HepG2 (cell line): ENCODE data around the gene NME7. TPM values are rescaled to one million over a fixed set of nuclear protein-coding genes. Genes with fewer than 3 reads are reported as not detected.

Experiments
- ATAC-seq: fragments of 200-7000 bp; cut with Tn5 transposase; 3 replicates; pipeline ENCODE4 v1.9.1; 2020; ENCODE audit warnings: mild to moderate bottlenecking, moderate library complexity
- BruUV-seq: library from RNA; stranded (reverse); fragments of 400-500 nt; replicated peaks from 2 replicates; lab custom pipeline; 2021; lab: Mats Ljungman, UMichigan
- CTCF ChIA-PET: fragments of 300-600 bp; formaldehyde crosslinking; extraction: SDS; loops from one replicate; lab custom pipeline; 2021; ENCODE audit warnings: low total read pairs, inconsistent platforms, low intra/inter-chr PET ratio; lab: Yijun Ruan, JAX
- POLR2A ChIA-PET: fragments of 350-600 bp; sonication (Branson Sonifier 250); formaldehyde crosslinking; loops from one replicate; lab custom pipeline; 2020; ENCODE audit warnings: antibody characterized with exemption, inconsistent platforms; lab: Yijun Ruan, JAX
- DNase-seq: peaks from one replicate; pipeline ENCODE4 v3.0.0-alpha.2; 2015; ENCODE audit warnings: low spot score
- FAIRE-seq: peaks from 3 replicates; lab custom pipeline; 2011; peaks lifted over from hg19 to GRCh38; lab: Jason Lieb, UNC
- H2AFZ ChIP-seq: one replicate; pipeline ENCODE4 v1.6.1; 2011; ENCODE audit warnings: low read length, inconsistent platforms
- H3K27ac ChIP-seq: fragments of 300-600 bp; 3 replicates; pipeline ENCODE4 v1.8.0; 2011; ENCODE audit warnings: mixed run types, mild to moderate bottlenecking, mixed read lengths, low read length, inconsistent platforms; ENCODE audit not compliant: insufficient read depth; ENCODE audit errors: extremely low read length
- H3K27me3 ChIP-seq, 2 experiments: fragments of 200-600 bp in 1 of 2; 2 replicates in 1 of 2; 3 replicates in 1 of 2; pipeline versions ENCODE4 v1.6.0 to v1.8.0; 2011; ENCODE audit warnings: low read length in 2 of 2, mild to moderate bottlenecking in 2 of 2, moderate library complexity in 2 of 2, inconsistent platforms in 1 of 2; ENCODE audit not compliant: insufficient read depth in 2 of 2, control insufficient read depth in 1 of 2
- H3K36me3 ChIP-seq, 2 experiments: fragments of 200-600 bp in 1 of 2; replicated peaks in 1 of 2; 2 replicates in 1 of 2; 3 replicates in 1 of 2; pipeline versions ENCODE4 v1.5.1 to v1.8.0; 2011; ENCODE audit warnings: low read length in 2 of 2, inconsistent platforms in 1 of 2; ENCODE audit not compliant: insufficient read depth in 2 of 2, control insufficient read depth in 1 of 2
- H3K4me1 ChIP-seq: 2 replicates; pipeline ENCODE4 v1.5.1; 2012; ENCODE audit warnings: low read length, inconsistent platforms; ENCODE audit not compliant: insufficient read depth
- H3K4me2 ChIP-seq: 2 replicates; pipeline ENCODE4 v1.6.0; 2011; ENCODE audit warnings: low read depth, low read length, inconsistent platforms
- H3K4me3 ChIP-seq, 3 experiments: fragments of 200-600 bp in 1 of 3; sonication (generic), shearing (Covaris generic) in 1 of 3; replicated peaks in 1 of 3; 2 replicates each; pipeline ENCODE4 v1.5.1; 2011 to 2016; ENCODE audit warnings: low read length in 3 of 3, inconsistent platforms in 2 of 3, low read depth in 2 of 3, mild to moderate bottlenecking in 2 of 3, control low read depth in 1 of 3, mixed read lengths in 1 of 3; ENCODE audit not compliant: insufficient read depth in 1 of 3
- H3K79me2 ChIP-seq: one replicate; pipeline ENCODE4 v1.6.1; 2011; ENCODE audit warnings: low read length, inconsistent platforms; ENCODE audit not compliant: insufficient read depth
- H3K9ac ChIP-seq: 2 replicates; pipeline ENCODE4 v1.6.0; 2011; ENCODE audit warnings: mild to moderate bottlenecking, low read depth, low read length, inconsistent platforms; ENCODE audit not compliant: insufficient read depth
- H3K9me3 ChIP-seq: 2 replicates; pipeline ENCODE4 v1.5.1; 2012; ENCODE audit warnings: mild to moderate bottlenecking, low read length
- H4K20me1 ChIP-seq: 2 replicates; pipeline ENCODE4 v1.6.0; 2011; ENCODE audit warnings: inconsistent platforms, mild to moderate bottlenecking, low read length, moderate library complexity; ENCODE audit not compliant: insufficient read depth
- ARNT2 ChIP-seq: sonication (generic); formaldehyde crosslinking; IDR thresholded peaks from 2 replicates; pipeline ENCODE4 v1.8.0; 2022; ENCODE audit warnings: mild to moderate bottlenecking, low read depth, missing genetic modification reagents, moderate library complexity
- ATF7-NPFF ChIP-seq: sonication (generic); formaldehyde crosslinking; IDR thresholded peaks from 2 replicates; pipeline ENCODE4 v1.8.1; 2023; ENCODE audit warnings: mild to moderate bottlenecking, low read depth, missing genetic modification reagents, moderate library complexity
- DNMT3B ChIP-seq: conservative IDR thresholded peaks from 2 replicates; pipeline ENCODE4 v1.6.1; 2016; ENCODE audit warnings: missing biosample characterization, control low read depth
- FOXO1 ChIP-seq: sonication (generic); formaldehyde crosslinking; IDR thresholded peaks from 2 replicates; pipeline ENCODE4 v1.4.0; 2020; ENCODE audit warnings: missing genetic modification reagents
- JUN ChIP-seq: sonication (generic); formaldehyde crosslinking; IDR thresholded peaks from 2 replicates; pipeline ENCODE4 v1.4.0; 2020; ENCODE audit warnings: mild to moderate bottlenecking, missing genetic modification reagents
- NRL ChIP-seq: sonication (generic); formaldehyde crosslinking; IDR thresholded peaks from 2 replicates; pipeline ENCODE4 v1.5.0; 2020; ENCODE audit warnings: missing genetic modification reagents, mild to moderate bottlenecking, moderate library complexity, borderline replicate concordance
- ZNF746 ChIP-seq: sonication (generic); formaldehyde crosslinking; IDR thresholded peaks from 2 replicates; pipeline ENCODE4 v1.8.0; 2022; ENCODE audit warnings: mild to moderate bottlenecking, missing genetic modification reagents
- WGBS: methylation state at CpG from one replicate; pipeline ENCODE4 v1.1.6; 2017; ENCODE audit warnings: low lambda C conversion rate; 5-methylcytosine and 5-hydroxymethylcytosine counted together
- in situ Hi-C: cut with HindIII; loops from 2 replicates; pipeline ENCODE4 v1.10.0; 2017; ENCODE audit warnings: low pct_unique_long_range_greater_than_20kb; ENCODE audit not compliant: extremely low pct_ligation_motif_present
- intact Hi-C: fragments of 100-400 bp; cut with micrococcal nuclease; formaldehyde crosslinking; loops from one replicate; pipeline ENCODE4 v1.10.0; 2022; ENCODE audit not compliant: unreplicated experiment
- polyA plus RNA-seq, 8 experiments: library from polyadenylated mRNA; depleted of rRNA in 3 of 8; stranded (reverse) in 7 of 8; unstranded in 1 of 8; fragments of >200 nt; fragmentation: Illumina TruSeq in 4 of 8; extraction: Trizol in 4 of 8; gene quantifications; 2 replicates each; pipeline versions ENCODE4 v1.2.1 to v1.2.3, GENCODE V29; 2011 to 2016; ENCODE audit warnings: low read depth in 4 of 8, missing spikeins in 1 of 8, mixed read lengths in 1 of 8; ENCODE audit not compliant: insufficient read depth in 1 of 8
- total RNA-seq, 5 experiments: library from RNA; depleted of rRNA; stranded (reverse); fragments of >200 nt; fragmentation: Illumina TruSeq; extraction: Trizol; gene quantifications; 2 replicates each; pipeline ENCODE4 v1.2.3, GENCODE V29; 2016; ENCODE audit warnings: low read depth in 1 of 5
- TF ChIP-seq, protein P1 (sequence below): sonication (generic); formaldehyde crosslinking; IDR thresholded peaks from 2 replicates; pipeline ENCODE4; 2020; ENCODE audit warnings: missing genetic modification reagents, mild to moderate bottlenecking, borderline replicate concordance
- TF ChIP-seq, protein P2 (sequence below): sonication (generic); formaldehyde crosslinking; conservative IDR thresholded peaks from 2 replicates; pipeline ENCODE4 v1.8.0; 2022; ENCODE audit warnings: missing genetic modification reagents

The NME7 gene
- total and polyA plus RNA-seq, 2 of the 13 experiments (the other 11 are each of a cell fraction or from before 2014, with no cell fraction given): 9.4 to 22.5 TPM

DNA sequence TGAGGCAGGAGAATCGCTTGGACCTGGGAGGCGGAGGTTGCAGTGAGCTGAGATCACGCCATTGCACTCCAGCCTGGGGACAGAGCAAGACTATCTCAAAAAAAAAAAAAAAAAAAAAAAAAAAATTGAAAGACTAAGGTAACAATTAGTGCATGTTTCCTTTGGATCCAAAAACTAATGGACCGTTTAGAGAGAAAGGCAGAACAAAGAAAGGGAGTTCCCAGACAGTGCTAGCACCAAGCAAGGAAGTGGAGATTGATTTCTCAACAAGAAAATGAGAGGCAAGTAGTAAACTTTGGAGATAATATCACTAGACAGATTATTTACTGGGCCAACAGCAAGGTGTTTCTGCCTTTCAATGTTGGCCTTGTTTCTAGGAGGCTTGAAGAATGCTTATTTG, 236.9 kb downstream of the NME7 start:
- ATAC-seq (no peak), DNase-seq (no peak), FAIRE-seq (no peak)
- in situ Hi-C loops (no loop called here), intact Hi-C loops (no loop called here)
- Histone ChIP-seq H3K4me2 (no peak overlapping the region), H2AFZ (no peak overlapping the region), H3K4me1 (no peaks in the 10 kb centered on the region), H4K20me1 (no peaks in the 10 kb centered on the region), H3K27ac (no peak overlapping the region), H3K36me3 (peaks cover 24 to 64% of the 10 kb centered on the region in 2 experiments), H3K4me3 (no peak overlapping the region), H3K27me3 (no peaks in the 10 kb centered on the region), H3K9me3 (no peaks in the 10 kb centered on the region), H3K79me2 (no peaks in the 10 kb centered on the region), H3K9ac (no peak overlapping the region)
- TF ChIP-seq FOXO1 (no peak), ARNT2 (CRISPR knock-in tag) (no peak), DNMT3B (CRISPR knock-in tag) (no peak), JUN (CRISPR knock-in tag) (no peak), ZNF746 (no peak), ATF7-NPFF (CRISPR knock-in tag) (no peak), NRL (CRISPR knock-in tag) (no peak)
- TF ChIP-seq, protein P1, sequence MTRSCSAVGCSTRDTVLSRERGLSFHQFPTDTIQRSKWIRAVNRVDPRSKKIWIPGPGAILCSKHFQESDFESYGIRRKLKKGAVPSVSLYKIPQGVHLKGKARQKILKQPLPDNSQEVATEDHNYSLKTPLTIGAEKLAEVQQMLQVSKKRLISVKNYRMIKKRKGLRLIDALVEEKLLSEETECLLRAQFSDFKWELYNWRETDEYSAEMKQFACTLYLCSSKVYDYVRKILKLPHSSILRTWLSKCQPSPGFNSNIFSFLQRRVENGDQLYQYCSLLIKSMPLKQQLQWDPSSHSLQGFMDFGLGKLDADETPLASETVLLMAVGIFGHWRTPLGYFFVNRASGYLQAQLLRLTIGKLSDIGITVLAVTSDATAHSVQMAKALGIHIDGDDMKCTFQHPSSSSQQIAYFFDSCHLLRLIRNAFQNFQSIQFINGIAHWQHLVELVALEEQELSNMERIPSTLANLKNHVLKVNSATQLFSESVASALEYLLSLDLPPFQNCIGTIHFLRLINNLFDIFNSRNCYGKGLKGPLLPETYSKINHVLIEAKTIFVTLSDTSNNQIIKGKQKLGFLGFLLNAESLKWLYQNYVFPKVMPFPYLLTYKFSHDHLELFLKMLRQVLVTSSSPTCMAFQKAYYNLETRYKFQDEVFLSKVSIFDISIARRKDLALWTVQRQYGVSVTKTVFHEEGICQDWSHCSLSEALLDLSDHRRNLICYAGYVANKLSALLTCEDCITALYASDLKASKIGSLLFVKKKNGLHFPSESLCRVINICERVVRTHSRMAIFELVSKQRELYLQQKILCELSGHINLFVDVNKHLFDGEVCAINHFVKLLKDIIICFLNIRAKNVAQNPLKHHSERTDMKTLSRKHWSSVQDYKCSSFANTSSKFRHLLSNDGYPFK: no peak
- TF ChIP-seq, protein P2, sequence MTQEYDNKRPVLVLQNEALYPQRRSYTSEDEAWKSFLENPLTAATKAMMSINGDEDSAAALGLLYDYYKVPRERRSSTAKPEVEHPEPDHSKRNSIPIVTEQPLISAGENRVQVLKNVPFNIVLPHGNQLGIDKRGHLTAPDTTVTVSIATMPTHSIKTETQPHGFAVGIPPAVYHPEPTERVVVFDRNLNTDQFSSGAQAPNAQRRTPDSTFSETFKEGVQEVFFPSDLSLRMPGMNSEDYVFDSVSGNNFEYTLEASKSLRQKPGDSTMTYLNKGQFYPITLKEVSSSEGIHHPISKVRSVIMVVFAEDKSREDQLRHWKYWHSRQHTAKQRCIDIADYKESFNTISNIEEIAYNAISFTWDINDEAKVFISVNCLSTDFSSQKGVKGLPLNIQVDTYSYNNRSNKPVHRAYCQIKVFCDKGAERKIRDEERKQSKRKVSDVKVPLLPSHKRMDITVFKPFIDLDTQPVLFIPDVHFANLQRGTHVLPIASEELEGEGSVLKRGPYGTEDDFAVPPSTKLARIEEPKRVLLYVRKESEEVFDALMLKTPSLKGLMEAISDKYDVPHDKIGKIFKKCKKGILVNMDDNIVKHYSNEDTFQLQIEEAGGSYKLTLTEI (CRISPR knock-in tag): no peak
- ChIA-PET CTCF (no interaction called here), POLR2A (interaction anchor here (0.6 kb wide), 1 partner anchor 37 kb away, joined by 3 read pairs; no protein-coding TSS in a partner anchor)
- WGBS: 95% methylated on average over 4 of the region's 4 CpGs
- no TSS peak for BruUV-seq
